Naive thymus-derived CD4-positive, alpha-beta T cell (primary cell): ENCODE measurements around the gene CIC. TPM values are rescaled to one million over a fixed set of nuclear protein-coding genes. Genes with fewer than 3 reads are reported as not detected.

Source experiments
- ATAC-seq: fragments of 150-1000 bp; cut with Tn5 transposase; 2 replicates; pipeline ENCODE4 v1.10.0; 2021; ENCODE audit warnings: mild to moderate bottlenecking, moderate library complexity
- CTCF ChIA-PET: fragments of 350-600 bp; sonication (Branson Sonifier 250); formaldehyde crosslinking; loops from one replicate; lab custom pipeline; 2021; ENCODE audit warnings: antibody characterized with exemption; lab: Charles Lee
- POLR2A ChIA-PET: fragments of 350-600 bp; sonication (Branson Sonifier 250); formaldehyde crosslinking; loops from one replicate; lab custom pipeline; 2021; ENCODE audit warnings: antibody characterized with exemption, inconsistent platforms; lab: Charles Lee
- DNase-seq, 9 donors: peaks; one replicate each; pipeline versions ENCODE4 v3.0.0 to v3.0.0-alpha.2; 2020 to 2022; ENCODE audit warnings: mixed read lengths in 1 of 9
- H3K27ac ChIP-seq: one replicate; pipeline ENCODE4 v1.7.0; 2013; ENCODE audit warnings: mild to moderate bottlenecking, low read depth, low read length, moderate library complexity
- H3K27me3 ChIP-seq, 2 donors: one replicate each; pipeline ENCODE4 v1.7.0; 2013; ENCODE audit warnings: low read length in 2 of 2, mild to moderate bottlenecking in 2 of 2, moderate library complexity in 2 of 2; ENCODE audit not compliant: control insufficient read depth in 2 of 2, insufficient read depth in 2 of 2
- H3K36me3 ChIP-seq, 3 experiments: 1 replicate in 2 of 3; 2 replicates in 1 of 3; pipeline ENCODE4 v1.7.0; 2013; ENCODE audit warnings: low read length in 3 of 3, mild to moderate bottlenecking in 3 of 3, moderate library complexity in 1 of 3; ENCODE audit not compliant: insufficient read depth in 3 of 3, control insufficient read depth in 2 of 3
- H3K4me1 ChIP-seq, 2 donors: one replicate each; pipeline ENCODE4 v1.7.0; 2013; ENCODE audit warnings: low read length in 2 of 2, mild to moderate bottlenecking in 2 of 2, moderate library complexity in 1 of 2; ENCODE audit not compliant: control insufficient read depth in 2 of 2, insufficient read depth in 2 of 2
- H3K4me3 ChIP-seq: 2 replicates; pipeline ENCODE4 v1.7.0; 2013; ENCODE audit warnings: mild to moderate bottlenecking, low read length
- H3K9me3 ChIP-seq, 3 experiments: 1 replicate in 2 of 3; 2 replicates in 1 of 3; pipeline ENCODE4 v1.7.0; 2013; ENCODE audit warnings: low read length in 3 of 3; ENCODE audit not compliant: control insufficient read depth in 2 of 3
- H3K27ac Mint-ChIP-seq, 9 donors: one replicate each; pipeline ENCODE4 v1.8.0; 2020 to 2022; ENCODE audit warnings: mixed read lengths in 9 of 9, mild to moderate bottlenecking in 8 of 9, moderate library complexity in 5 of 9, inconsistent platforms in 2 of 9
- H3K27me3 Mint-ChIP-seq, 5 donors: one replicate each; pipeline ENCODE4 v1.8.0; 2021 to 2022; ENCODE audit warnings: mixed read lengths in 5 of 5, mild to moderate bottlenecking in 1 of 5
- H3K36me3 Mint-ChIP-seq, 5 donors: one replicate each; pipeline ENCODE4 v1.8.0; 2020 to 2022; ENCODE audit warnings: mixed read lengths in 5 of 5, mild to moderate bottlenecking in 3 of 5, inconsistent platforms in 1 of 5
- H3K4me1 Mint-ChIP-seq, 7 donors: one replicate each; pipeline ENCODE4 v1.8.0; 2020 to 2022; ENCODE audit warnings: mixed read lengths in 7 of 7, mild to moderate bottlenecking in 3 of 7, inconsistent platforms in 1 of 7
- H3K4me3 Mint-ChIP-seq, 10 donors: one replicate each; pipeline ENCODE4 v1.8.0; 2020 to 2022; ENCODE audit warnings: mild to moderate bottlenecking in 10 of 10, mixed read lengths in 10 of 10, moderate library complexity in 6 of 10, inconsistent platforms in 2 of 10
- H3K9me3 Mint-ChIP-seq, 11 donors: one replicate each; pipeline ENCODE4 v1.8.0; 2020 to 2022; ENCODE audit warnings: mixed read lengths in 11 of 11, mild to moderate bottlenecking in 4 of 11, inconsistent platforms in 1 of 11, moderate library complexity in 1 of 11
- intact Hi-C, 2 donors: fragments of 100-400 bp; cut with micrococcal nuclease; formaldehyde crosslinking; loops; one replicate each; pipeline ENCODE4 v1.15.1; 2023
- polyA plus RNA-seq, 2 donors: library from polyadenylated mRNA; unstranded; fragments of 300-500 nt; fragmentation: Illumina TruSeq; gene quantifications; one replicate each; pipeline ENCODE4 v1.2.3, GENCODE V29; 2021
- total RNA-seq, 6 experiments: library from RNA in 5 of 6; stranded (reverse) in 5 of 6; gene quantifications; 1 replicate in 5 of 6; 2 replicates in 1 of 6; pipeline ENCODE4 v1.2.3 and lab custom pipeline; 2021 to 2026

CIC gene
- total and polyA plus RNA-seq, 7 experiments from 2014 or later: 1.5 to 134 (median 93.6) TPM

GRCh38 chr19:42317535-42317934 is 48.5 kb downstream of the CIC start:
- Mint-ChIP-seq H3K4me3 (no peak overlapping the region), H3K4me1 (peaks cover 6 to 24% (median 15%) of the 10 kb centered on the region in 7 donors), H3K9me3 (peaks cover 0 to 5% (median 0%) of the 10 kb centered on the region in 11 donors), H3K27me3 (peaks cover 18 to 50% (median 29%) of the 10 kb centered on the region in 5 donors), H3K27ac (peak overlapping the region in 1 of 9 donors; percentile 14), H3K36me3 (no peaks in the 10 kb centered on the region)
- intact Hi-C loops: no loop called here
- ATAC-seq (no peak), DNase-seq (no peak)
- no peak overlapping the region for H3K4me3 ChIP-seq
- H3K27me3 ChIP-seq: peaks cover 7 to 8% of the 10 kb centered on the region in 2 donors
- H3K4me1 ChIP-seq: no peaks in the 10 kb centered on the region
- H3K36me3 ChIP-seq: no peaks in the 10 kb centered on the region
- no peak overlapping the region for H3K27ac ChIP-seq
- POLR2A ChIA-PET: no interaction called here
- H3K9me3 ChIP-seq: no peaks in the 10 kb centered on the region
- CTCF ChIA-PET: interaction anchor here (0.6 kb wide), 1 partner anchor 100 kb away, joined by 9 read pairs; no protein-coding TSS in a partner anchor

GRCh38 chr19:42322305-42322704 is 53.3 kb downstream of the CIC start:
- H3K27me3 ChIP-seq: peaks cover 0 to 4% of the 10 kb centered on the region in 2 donors
- intact Hi-C loops: no loop called here
- H3K9me3 ChIP-seq: no peaks in the 10 kb centered on the region
- Mint-ChIP-seq H3K27me3 (peaks cover 6 to 39% (median 16%) of the 10 kb centered on the region in 5 donors), H3K27ac (no peak overlapping the region), H3K4me1 (peaks cover 11 to 24% (median 19%) of the 10 kb centered on the region in 7 donors), H3K36me3 (peaks cover 0 to 6% (median 4%) of the 10 kb centered on the region in 5 donors), H3K9me3 (peaks cover 0 to 4% (median 0%) of the 10 kb centered on the region in 11 donors), H3K4me3 (no peak overlapping the region)
- no peak for ATAC-seq
- H3K4me3 ChIP-seq: no peak overlapping the region
- H3K27ac ChIP-seq: no peak overlapping the region
- H3K36me3 ChIP-seq: peaks cover 0 to 5% (median 0%) of the 10 kb centered on the region in 3 experiments
- ChIA-PET POLR2A (interaction anchor here (1.3 kb wide), 1 partner anchor 52 kb away, joined by 4 read pairs; no protein-coding TSS in a partner anchor), CTCF (interaction anchor here (1.6 kb wide), 1 partner anchor 199 kb away, joined by 5 read pairs; no protein-coding TSS in a partner anchor)
- peaks cover 6 to 7% of the 10 kb centered on the region in 2 donors for H3K4me1 ChIP-seq
- DNase-seq: no peak

GRCh38 chr19:42323473-42323851 is 54.4 kb downstream of the CIC start:
- ATAC-seq (no peak), DNase-seq (peak in 1 of 9 donors; percentile 7)
- Mint-ChIP-seq H3K4me1 (peaks cover 13 to 29% (median 22%) of the 10 kb centered on the region in 7 donors), H3K36me3 (peaks cover 0 to 6% (median 4%) of the 10 kb centered on the region in 5 donors), H3K27ac (no peak overlapping the region), H3K9me3 (peaks cover 0 to 4% (median 0%) of the 10 kb centered on the region in 11 donors), H3K27me3 (peaks cover 6 to 39% (median 16%) of the 10 kb centered on the region in 5 donors), H3K4me3 (peak overlapping the region in 8 of 10 donors; percentile 21 to 68 (median 35))
- no peak overlapping the region for H3K4me3 ChIP-seq
- H3K36me3 ChIP-seq: peaks cover 0 to 5% (median 0%) of the 10 kb centered on the region in 3 experiments
- H3K27ac ChIP-seq: no peak overlapping the region
- intact Hi-C loops: no loop called here
- H3K9me3 ChIP-seq: no peaks in the 10 kb centered on the region
- ChIA-PET POLR2A (interaction anchor here (0.6 to 1.3 kb wide), 4 partner anchors 18 to 53 kb away, joined by 3 to 5 read pairs (median 4); no protein-coding TSS in a partner anchor), CTCF (interaction anchor here (1.3 kb wide), 1 partner anchor 191 kb away, joined by 3 read pairs; no protein-coding TSS in a partner anchor)
- peaks cover 0 to 4% of the 10 kb centered on the region in 2 donors for H3K27me3 ChIP-seq
- H3K4me1 ChIP-seq: peaks cover 6 to 7% of the 10 kb centered on the region in 2 donors

GRCh38 chr19:42323852-42324654 is 55.0 kb downstream of the CIC start:
- Histone ChIP-seq H3K4me3 (no peak overlapping the region), H3K4me1 (peaks cover 6 to 7% of the 10 kb centered on the region in 2 donors), H3K27me3 (peaks cover 0 to 4% of the 10 kb centered on the region in 2 donors), H3K27ac (no peak overlapping the region), H3K9me3 (no peaks in the 10 kb centered on the region), H3K36me3 (peaks cover 0 to 5% (median 0%) of the 10 kb centered on the region in 3 experiments)
- POLR2A ChIA-PET: interaction anchor here (0.7 to 1.0 kb wide), 2 partner anchors 19 to 42 kb away, joined by 3 read pairs; no protein-coding TSS in a partner anchor
- intact Hi-C loops: no loop called here
- DNase-seq: peak in 4 of 9 donors; percentile 13 to 35 (median 22)
- Mint-ChIP-seq H3K36me3 (peaks cover 0 to 6% (median 4%) of the 10 kb centered on the region in 5 donors), H3K4me1 (peaks cover 13 to 29% (median 22%) of the 10 kb centered on the region in 7 donors), H3K4me3 (peak overlapping the region in 1 of 10 donors; percentile 96), H3K9me3 (peaks cover 0 to 4% (median 0%) of the 10 kb centered on the region in 11 donors), H3K27me3 (peaks cover 6 to 36% (median 16%) of the 10 kb centered on the region in 5 donors), H3K27ac (no peak overlapping the region)
- no peak for ATAC-seq
- CTCF ChIA-PET: interaction anchor here (1.1 to 1.3 kb wide), 2 partner anchors 28 to 191 kb away, joined by 3 read pairs; no protein-coding TSS in a partner anchor

GRCh38 chr19:42324655-42325307 is 55.7 kb downstream of the CIC start:
- H3K4me1 ChIP-seq: peaks cover 6 to 7% of the 10 kb centered on the region in 2 donors
- peak overlapping the region; percentile 95 for H3K4me3 ChIP-seq
- DNase-seq (peak in 2 of 9 donors; percentile 6 to 28), ATAC-seq (no peak)
- Mint-ChIP-seq H3K27ac (peak overlapping the region in 7 of 9 donors; percentile 51 to 93 (median 83)), H3K4me3 (peak overlapping the region; percentile 89 to 96 (median 94)), H3K27me3 (peaks cover 6 to 36% (median 16%) of the 10 kb centered on the region in 5 donors), H3K4me1 (peaks cover 13 to 29% (median 22%) of the 10 kb centered on the region in 7 donors), H3K36me3 (peaks cover 0 to 6% (median 4%) of the 10 kb centered on the region in 5 donors), H3K9me3 (peaks cover 0 to 4% (median 0%) of the 10 kb centered on the region in 11 donors)
- ChIA-PET POLR2A (interaction anchor here (0.7 to 1.0 kb wide), 2 partner anchors 20 to 43 kb away, joined by 3 read pairs; no protein-coding TSS in a partner anchor), CTCF (interaction anchor here (1.1 kb wide), 1 partner anchor 29 kb away, joined by 3 read pairs; no protein-coding TSS in a partner anchor)
- no peak overlapping the region for H3K27ac ChIP-seq
- intact Hi-C loops: loop anchor here (1.0 to 5.0 kb wide), 19 partner anchors 11 to 1977 kb away; partner anchors contain the start of genes PAFAH1B3 (in 2 of the 2), PRR19 (in 2 of the 2), ZNF574 (in 2 of the 2) and C19orf47 (in 1 of the 2)
- peaks cover 0 to 5% (median 0%) of the 10 kb centered on the region in 3 experiments for H3K36me3 ChIP-seq
- no peaks in the 10 kb centered on the region for H3K9me3 ChIP-seq
- H3K27me3 ChIP-seq: peaks cover 0 to 4% of the 10 kb centered on the region in 2 donors
